GM18951 (cell line): ENCODE results near the gene ERVMER34-1.

ENCODE experiments used
- POLR2A ChIP-seq: IDR thresholded peaks from 4 replicates; pipeline ENCODE4 v1.6.1; 2011; ENCODE audit warnings: mild to moderate bottlenecking; ENCODE audit not compliant: insufficient read length, insufficient read depth; ENCODE audit errors: extremely low read depth
- in situ Hi-C: fragments of 300-500 bp; cut with MboI; formaldehyde crosslinking; loops from one replicate; pipeline ENCODE4 v1.12.0; 2022; ENCODE audit warnings: low sequenced_read_pairs, mixed read lengths, inconsistent platforms; ENCODE audit not compliant: unreplicated experiment

ERVMER34-1 gene

DNA sequence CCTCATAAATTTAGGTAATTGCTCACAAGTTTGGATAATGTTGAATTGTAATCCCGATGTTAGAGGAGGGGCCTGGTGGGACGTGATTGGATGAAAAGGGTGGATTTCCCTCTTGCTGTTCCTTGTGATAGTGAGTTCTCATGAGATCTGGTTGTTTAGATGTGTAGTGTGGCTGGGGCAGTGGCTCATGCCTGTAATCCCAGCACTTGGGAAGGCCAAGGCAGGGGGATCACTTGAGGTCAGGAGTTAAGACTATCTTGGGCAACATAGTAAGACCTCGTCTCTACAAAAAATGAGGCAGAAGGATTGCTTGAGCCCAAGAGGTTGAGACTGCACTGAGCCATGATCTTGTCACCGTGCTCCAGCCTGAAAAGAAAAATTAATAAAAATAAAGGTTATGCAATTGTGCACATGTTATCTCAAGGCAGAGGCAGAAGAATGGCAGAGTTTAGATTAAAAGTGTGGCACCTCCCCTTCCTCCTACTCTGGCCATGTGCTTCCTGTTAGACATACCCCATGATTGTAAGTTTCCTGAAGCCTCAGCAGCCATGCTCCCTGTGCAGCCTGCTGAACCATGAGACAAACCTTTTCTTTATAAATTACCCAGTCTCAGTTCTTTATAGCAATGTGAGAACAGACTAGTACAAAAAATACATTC, 36.5 kb downstream of the ERVMER34-1 start:
- in situ Hi-C loops = no loop called here
- TF ChIP-seq POLR2A = peak; percentile 27

DNA sequence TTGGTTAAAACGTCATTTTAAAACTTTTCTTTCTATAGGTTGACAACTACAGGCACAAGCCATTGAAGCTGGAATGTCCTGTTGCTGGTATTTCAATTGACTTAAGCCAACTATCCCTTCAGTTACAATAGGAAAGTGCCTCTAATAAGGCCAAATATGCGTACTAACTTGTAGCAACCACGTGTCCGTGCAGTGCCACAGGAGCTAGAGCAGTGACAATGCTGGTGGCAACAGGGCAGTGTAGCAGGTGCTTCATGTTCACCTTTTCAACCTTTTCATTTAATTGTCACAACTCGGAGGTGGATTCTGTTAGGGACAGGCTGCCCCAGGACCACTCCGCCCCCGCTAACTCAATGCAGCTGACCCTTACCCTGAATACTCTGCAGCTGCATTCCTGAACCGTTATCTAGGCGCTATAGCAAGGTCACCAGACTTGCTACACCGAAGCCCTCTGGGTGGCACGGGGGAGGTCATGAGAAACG, 37.7 kb downstream of the ERVMER34-1 start:
- in situ Hi-C loops = no loop called here
- peak; percentile 24 for TF ChIP-seq POLR2A

DNA sequence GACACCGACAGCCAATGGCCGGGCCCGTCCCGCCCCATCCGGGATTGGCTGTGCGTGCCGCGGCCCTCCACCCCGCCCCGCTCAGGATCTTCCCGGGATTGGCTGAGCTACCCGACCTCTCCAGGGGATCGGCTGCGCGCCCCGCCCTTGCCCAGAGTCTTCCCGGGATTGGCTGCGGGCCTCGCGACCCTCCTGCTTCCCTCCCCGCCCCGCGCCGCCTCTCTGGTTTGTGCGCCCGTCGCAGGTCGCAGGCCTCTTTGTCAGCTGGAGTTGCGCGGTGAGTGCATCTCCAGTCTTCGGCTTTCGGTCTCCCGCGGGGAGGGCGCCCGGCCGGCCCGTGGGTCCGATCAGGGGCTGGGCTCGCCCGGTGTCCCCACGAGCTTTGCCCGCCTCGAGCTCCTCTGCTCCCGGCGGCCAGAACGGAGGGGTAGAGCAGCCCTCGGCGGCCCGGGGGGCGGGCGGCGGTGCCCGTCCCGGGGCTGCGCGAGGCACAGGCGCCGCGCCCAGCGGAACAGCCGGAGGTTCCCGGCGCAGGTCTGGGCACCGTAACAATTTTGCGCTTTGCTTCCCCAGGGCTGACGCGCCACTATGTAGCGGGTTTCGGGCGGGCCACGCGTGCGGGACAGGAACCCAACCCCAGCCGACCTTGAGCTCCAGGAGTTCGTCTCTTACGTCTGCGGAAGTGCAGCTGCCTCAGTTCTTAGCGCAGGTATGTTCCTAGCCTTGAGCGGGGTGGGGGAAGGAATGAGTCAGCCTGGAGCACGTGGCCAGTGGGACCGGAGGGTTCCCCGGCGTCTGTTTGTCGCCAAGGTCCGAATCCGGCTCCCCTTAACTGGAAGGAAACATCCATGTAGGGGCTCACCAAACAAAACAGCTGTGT, 38.7 kb downstream of the ERVMER34-1 start:
- peak; percentile 99 for TF ChIP-seq POLR2A

DNA sequence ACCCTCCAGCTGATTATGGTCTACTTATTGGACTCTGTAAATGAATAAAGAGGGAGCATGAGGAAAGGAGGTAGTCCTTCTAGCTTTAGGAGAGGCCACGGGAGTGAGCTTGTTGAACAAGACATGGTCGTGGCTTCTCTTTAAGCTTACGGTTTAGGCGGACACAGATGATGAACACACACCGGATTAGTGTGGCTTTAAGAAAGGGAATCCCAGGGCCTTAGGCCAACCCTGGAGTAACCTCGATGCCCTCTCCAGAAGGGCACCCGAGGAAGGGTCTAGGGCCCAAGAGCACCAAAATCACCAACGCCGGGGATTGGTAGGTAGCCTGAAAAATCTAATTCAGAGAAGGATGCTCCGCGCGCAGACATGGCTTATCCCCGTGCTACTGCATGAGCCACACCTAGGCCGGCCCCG, 39.4 kb downstream of the ERVMER34-1 start:
- in situ Hi-C loops = no loop called here
- no peak for TF ChIP-seq POLR2A

More for the DNA sequence above, 38.7 kb downstream of the ERVMER34-1 start:
- in situ Hi-C loops = no loop called here

DNA sequence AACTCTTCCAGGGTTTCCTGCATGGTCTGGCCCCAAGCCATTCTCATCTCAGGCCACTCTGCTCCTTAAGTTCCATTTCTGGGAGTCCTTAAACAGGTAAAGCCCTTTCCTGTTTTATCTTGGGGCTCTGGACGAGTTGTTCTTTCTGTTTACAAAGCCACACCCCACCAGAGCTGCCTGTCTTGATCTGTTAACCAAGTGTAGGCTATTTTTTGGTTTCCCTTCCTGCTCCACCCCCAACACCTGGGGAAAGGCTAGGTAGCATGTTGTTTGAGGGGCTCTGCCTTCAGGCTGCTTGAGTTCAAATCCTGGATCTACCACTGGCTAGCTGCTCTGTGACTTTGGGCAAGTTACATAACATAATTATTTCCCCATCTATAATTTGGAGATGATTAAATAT, 40.0 kb downstream of the ERVMER34-1 start:
- TF ChIP-seq POLR2A = no peak
- in situ Hi-C loops = no loop called here

DNA sequence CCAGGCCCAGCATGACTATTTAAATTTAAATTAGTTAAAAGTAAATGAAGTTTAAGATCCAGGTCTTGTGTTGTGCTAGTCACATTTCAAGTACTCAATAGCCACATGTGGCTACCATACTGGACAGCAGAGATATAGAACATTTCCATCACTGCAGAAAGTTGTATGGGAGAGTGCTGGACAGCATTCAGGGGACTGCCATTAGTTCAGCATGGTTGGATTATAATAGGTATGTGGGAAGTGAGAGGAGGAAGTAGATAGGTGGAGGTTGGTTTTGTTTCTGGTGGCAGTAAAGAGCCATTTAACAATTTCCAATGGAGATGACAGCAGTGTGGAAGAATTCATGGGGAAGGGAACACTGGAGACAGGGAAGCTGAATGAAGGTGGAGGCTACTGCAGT, 42.1 kb downstream of the ERVMER34-1 start:
- in situ Hi-C loops = no loop called here

DNA sequence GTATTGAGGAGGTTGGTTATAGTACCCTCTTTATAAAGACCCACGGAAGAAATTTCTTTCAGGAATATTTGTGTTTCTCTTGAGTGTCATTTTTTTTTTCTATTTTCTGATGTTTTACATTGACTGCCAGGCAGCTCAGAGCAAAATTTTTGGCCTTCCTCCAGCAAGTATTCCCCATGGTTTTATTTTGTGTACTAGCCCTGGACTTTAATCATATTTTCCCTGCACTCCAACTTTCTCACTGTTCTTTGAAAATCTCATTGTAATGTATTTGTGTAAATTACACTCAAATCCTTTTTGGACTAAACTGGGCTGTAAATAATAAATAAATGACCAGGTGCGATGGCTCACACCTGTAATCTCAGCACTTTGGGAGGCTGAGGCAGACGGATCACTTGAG, 46.6 kb downstream of the ERVMER34-1 start:
- TF ChIP-seq POLR2A = no peak
- in situ Hi-C loops = no loop called here

More for the DNA sequence above, 42.1 kb downstream of the ERVMER34-1 start:
- TF ChIP-seq POLR2A = no peak

DNA sequence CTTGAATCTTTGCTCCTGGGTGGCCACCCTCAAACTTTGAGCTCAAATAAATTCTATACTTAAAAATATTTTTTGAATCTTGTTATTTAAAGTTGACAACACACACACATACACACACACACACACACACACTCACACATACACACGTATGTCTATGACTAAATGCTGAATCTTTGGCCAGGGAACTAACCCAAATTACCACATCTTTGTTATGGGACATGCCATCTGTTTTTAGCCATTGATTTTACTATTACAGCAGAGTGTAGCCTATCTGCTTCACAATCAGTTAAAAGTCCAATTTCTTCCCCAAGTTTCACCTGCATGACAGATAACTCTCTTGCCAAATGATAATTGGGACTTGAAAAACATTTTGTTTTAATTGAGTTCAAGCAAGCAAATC, 47.1 kb downstream of the ERVMER34-1 start:
- in situ Hi-C loops = no loop called here
- no peak for TF ChIP-seq POLR2A

DNA sequence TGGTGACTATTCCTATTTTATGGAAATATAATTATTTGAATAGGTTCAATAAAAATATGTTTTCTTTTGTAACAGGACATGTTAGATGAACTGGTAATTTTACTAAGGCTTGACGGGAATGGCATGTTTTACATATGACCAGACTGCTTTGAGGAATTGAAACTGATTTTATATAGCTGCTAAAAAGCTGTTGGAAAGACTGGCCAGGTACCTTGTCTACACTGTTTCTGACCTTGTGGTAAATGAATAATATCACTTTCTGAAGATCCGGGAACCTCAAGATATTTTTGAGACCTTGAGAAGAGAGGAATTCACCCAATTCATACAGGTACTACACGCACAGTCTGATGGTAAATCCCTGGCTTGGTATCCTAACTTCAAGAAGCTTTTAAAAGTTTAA, 50.0 kb downstream of the ERVMER34-1 start:
- in situ Hi-C loops = no loop called here
- TF ChIP-seq POLR2A = no peak

DNA sequence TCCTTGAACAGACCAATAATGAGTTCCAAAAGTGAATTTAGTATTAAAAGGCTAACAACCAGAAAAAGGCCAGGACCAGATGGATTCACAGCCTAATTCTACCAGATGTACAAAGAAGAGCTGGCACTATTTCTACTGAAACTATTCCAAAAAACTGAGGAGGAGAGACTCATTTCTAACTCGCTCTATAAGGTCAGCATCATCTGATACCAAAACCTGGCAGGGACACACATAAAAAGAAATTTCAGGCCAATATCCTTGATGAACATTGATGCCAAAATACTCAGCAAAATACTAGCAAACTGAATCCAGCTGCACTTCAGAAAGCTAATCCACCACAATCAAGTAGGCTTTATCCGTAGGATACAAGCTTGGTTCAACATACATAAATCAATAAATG, 56.3 kb downstream of the ERVMER34-1 start:
- in situ Hi-C loops = no loop called here
- TF ChIP-seq POLR2A = no peak

DNA sequence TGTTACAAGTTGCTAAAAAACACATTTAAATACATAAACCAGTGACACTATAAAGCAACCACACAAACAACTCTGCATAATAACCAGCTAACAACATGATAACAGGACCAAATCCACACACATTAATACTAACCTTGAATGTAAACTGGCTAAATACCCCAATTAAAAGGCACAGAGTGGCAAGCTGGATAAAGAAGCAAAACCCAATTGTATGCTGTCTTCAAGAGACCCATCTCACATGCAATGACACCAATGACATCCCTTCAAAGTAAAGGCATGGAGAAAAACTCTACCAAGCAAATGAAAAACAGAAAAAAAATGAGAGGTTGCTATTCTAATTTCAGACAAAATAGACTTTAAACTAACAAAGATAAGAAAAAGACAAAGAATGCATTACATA, 57.7 kb downstream of the ERVMER34-1 start:
- in situ Hi-C loops = no loop called here
- no peak for TF ChIP-seq POLR2A
